ENCODE data around the gene COL5A3.

DNA sequence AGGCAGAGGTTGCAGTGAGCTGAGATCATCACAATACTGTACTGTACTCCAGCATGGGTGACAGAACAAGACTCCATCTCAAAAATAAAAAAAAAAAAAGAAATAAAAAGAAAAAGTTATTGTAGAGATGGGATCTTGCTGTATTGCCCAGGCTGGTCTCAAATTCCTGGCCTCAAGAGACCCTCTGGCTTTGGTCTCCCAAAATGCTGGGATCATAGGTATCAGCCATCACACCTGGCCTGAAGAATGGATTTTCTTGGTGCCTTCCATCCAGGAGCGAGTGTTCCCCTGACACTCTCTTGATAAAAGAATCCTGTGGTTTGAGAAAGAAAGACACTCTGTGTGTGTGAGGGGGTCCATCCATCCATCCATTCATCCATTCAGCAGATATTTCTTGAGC lies 78.7 kb downstream of the COL5A3 start:
- no peak for TF ChIP-seq POLR2A (IDR thresholded peaks at IDR 0.05; ENCODE audit: low read length)
- TF ChIP-seq GATA1 (IDR thresholded peaks at IDR 0.05; ENCODE audit: low read depth, low read length) = no peak

All from erythroblast (primary cell).